Kidney epithelial cell (primary cell): ENCODE results near the gene CDHR3. TPM values are rescaled to one million over a fixed set of nuclear protein-coding genes. Genes with fewer than 3 reads are reported as not detected.

Experiments used
- DNase-seq: peaks from one replicate; pipeline ENCODE4 v3.0.0-alpha.2; 2010; ENCODE audit warnings: low read depth
- H3K27me3 ChIP-seq: 2 replicates; pipeline ENCODE4 v1.6.0; 2011; ENCODE audit warnings: low read length; ENCODE audit not compliant: control insufficient read depth, insufficient read depth
- H3K36me3 ChIP-seq: 2 replicates; pipeline ENCODE4 v1.5.1; 2011; ENCODE audit warnings: low read length; ENCODE audit not compliant: control insufficient read depth, insufficient read depth
- H3K4me3 ChIP-seq: 2 replicates; pipeline ENCODE4 v1.5.1; 2011; ENCODE audit warnings: low read depth, mild to moderate bottlenecking, control low read depth, low read length
- total RNA-seq: library from RNA; depleted of rRNA; stranded (reverse); fragments of >200 nt; gene quantifications from 2 replicates; pipeline ENCODE4 v1.2.3, GENCODE V29; 2015
- TF ChIP-seq, protein P1 (sequence below): IDR thresholded peaks from 2 replicates; pipeline ENCODE4 v1.5.1; 2011; ENCODE audit warnings: mild to moderate bottlenecking, moderate library complexity, low read length, control low read depth, inconsistent platforms; ENCODE audit not compliant: insufficient read depth, poor library complexity, severe bottlenecking

Gene CDHR3
- total RNA-seq, 1 donor from 2014 or later, result 0.96 TPM

GRCh38 chr7:106075937-106076336 lies 112.9 kb downstream of the CDHR3 start:
- TF ChIP-seq, protein P1, sequence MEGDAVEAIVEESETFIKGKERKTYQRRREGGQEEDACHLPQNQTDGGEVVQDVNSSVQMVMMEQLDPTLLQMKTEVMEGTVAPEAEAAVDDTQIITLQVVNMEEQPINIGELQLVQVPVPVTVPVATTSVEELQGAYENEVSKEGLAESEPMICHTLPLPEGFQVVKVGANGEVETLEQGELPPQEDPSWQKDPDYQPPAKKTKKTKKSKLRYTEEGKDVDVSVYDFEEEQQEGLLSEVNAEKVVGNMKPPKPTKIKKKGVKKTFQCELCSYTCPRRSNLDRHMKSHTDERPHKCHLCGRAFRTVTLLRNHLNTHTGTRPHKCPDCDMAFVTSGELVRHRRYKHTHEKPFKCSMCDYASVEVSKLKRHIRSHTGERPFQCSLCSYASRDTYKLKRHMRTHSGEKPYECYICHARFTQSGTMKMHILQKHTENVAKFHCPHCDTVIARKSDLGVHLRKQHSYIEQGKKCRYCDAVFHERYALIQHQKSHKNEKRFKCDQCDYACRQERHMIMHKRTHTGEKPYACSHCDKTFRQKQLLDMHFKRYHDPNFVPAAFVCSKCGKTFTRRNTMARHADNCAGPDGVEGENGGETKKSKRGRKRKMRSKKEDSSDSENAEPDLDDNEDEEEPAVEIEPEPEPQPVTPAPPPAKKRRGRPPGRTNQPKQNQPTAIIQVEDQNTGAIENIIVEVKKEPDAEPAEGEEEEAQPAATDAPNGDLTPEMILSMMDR, result no peak
- Histone ChIP-seq H3K27me3 (no peaks in the 10 kb centered on the region), H3K4me3 (no peak overlapping the region), H3K36me3 (no peaks in the 10 kb centered on the region)
- DNase-seq, result no peak

- Histone ChIP-seq H3K27me3 (no peaks in the 10 kb centered on the region), H3K4me3 (no peak overlapping the region), H3K36me3 (no peaks in the 10 kb centered on the region)
- no peak for DNase-seq
- TF ChIP-seq, protein P1, result no peak
Measured at GRCh38 chr7:106076537-106076936, 113.5 kb downstream of the CDHR3 start.

GRCh38 chr7:106080300-106080987 lies 117.4 kb downstream of the CDHR3 start:
- H3K4me3 ChIP-seq, result no peak overlapping the region
- no peaks in the 10 kb centered on the region for H3K36me3 ChIP-seq
- H3K27me3 ChIP-seq, result no peaks in the 10 kb centered on the region
- TF ChIP-seq, protein P1, result no peak
- DNase-seq, result no peak

DNA sequence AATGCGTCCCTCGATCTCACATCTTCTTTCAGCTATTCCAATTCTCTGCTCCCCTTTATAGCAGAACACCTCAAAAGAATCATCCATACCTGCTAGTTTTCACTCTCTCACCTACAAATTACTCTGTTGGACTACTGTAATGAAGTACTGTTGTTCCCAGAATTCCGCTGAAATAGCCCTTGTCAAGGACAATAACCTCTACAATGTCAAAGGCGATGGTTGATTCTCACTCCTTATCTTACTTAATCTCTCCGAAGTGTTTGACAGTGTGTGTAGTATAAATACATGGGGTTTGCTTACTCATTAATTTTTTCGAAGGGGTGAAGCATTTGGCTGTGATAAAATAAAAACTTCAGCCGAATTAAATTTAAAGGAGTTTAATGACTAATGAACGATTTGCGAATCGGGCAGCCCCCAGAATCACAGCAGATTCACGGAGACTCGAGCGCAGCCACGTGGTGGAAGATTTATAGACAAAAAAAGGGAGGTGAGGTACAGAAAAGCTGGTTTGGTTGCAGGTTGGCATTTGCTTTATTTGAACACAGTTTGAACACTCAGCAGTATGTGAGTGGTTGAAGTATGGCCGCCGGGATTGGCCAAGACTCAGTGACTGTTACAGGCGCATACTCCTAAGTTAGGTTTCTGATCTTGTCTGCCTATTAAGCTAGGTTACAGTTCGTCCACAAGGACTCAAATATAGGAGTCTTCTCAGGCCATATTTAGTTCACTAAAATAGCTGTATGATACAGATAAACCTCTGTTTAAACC lies 119.2 kb downstream of the CDHR3 start:
- TF ChIP-seq, protein P1, result no peak
- Histone ChIP-seq H3K36me3 (no peaks in the 10 kb centered on the region), H3K4me3 (no peak overlapping the region), H3K27me3 (no peaks in the 10 kb centered on the region)
- no peak for DNase-seq

Other genes starting within 250 kb of the CDHR3 start
- 2.4 and 3.1 TPM in 2 replicates for gene ATXN7L1, start 86.7 kb upstream of the CDHR3 start, total RNA-seq
- gene SYPL1, start 149.0 kb downstream of the CDHR3 start, total RNA-seq, result 67.9 and 69.0 TPM in 2 replicates